Mesenchymal stem cell (in vitro differentiated cells and primary cell): ENCODE data around the gene CAMKMT.

Source experiments
- DNase-seq: peaks from one replicate; pipeline ENCODE4 v3.0.0-alpha.2; 2013
- H2AFZ ChIP-seq: one replicate; pipeline ENCODE4 v1.6.1; 2013; ENCODE audit warnings: low read depth, mild to moderate bottlenecking, control low read depth, inconsistent platforms, low read length, moderate library complexity
- H2AK5ac ChIP-seq: 2 replicates; pipeline ENCODE4 v1.6.1; 2013; ENCODE audit warnings: low read length, moderate library complexity, mild to moderate bottlenecking, inconsistent platforms; ENCODE audit not compliant: severe bottlenecking
- H2BK120ac ChIP-seq: one replicate; pipeline ENCODE4 v1.6.1; 2013; ENCODE audit warnings: low read depth, mild to moderate bottlenecking, inconsistent platforms, low read length, moderate library complexity
- H2BK12ac ChIP-seq, 2 experiments: one replicate each; pipeline ENCODE4 v1.6.1; 2013; ENCODE audit warnings: inconsistent platforms in 2 of 2, low read length in 2 of 2, mild to moderate bottlenecking in 2 of 2, moderate library complexity in 2 of 2, control low read depth in 1 of 2
- H2BK15ac ChIP-seq: one replicate; pipeline ENCODE4 v1.6.1; 2013; ENCODE audit warnings: mild to moderate bottlenecking, low read depth, inconsistent platforms; ENCODE audit not compliant: poor library complexity, severe bottlenecking
- H2BK5ac ChIP-seq: 2 replicates; pipeline ENCODE4 v1.6.1; 2013; ENCODE audit warnings: low read depth, mild to moderate bottlenecking, low read length, control low read depth, inconsistent platforms; ENCODE audit not compliant: poor library complexity, severe bottlenecking
- H3K14ac ChIP-seq, 2 experiments: one replicate each; pipeline ENCODE4 v1.6.1; 2013; ENCODE audit warnings: inconsistent platforms in 2 of 2, low read length in 2 of 2, control low read depth in 1 of 2, mild to moderate bottlenecking in 1 of 2, moderate library complexity in 1 of 2
- H3K18ac ChIP-seq, 2 experiments: one replicate each; pipeline ENCODE4 v1.6.1; 2013; ENCODE audit warnings: inconsistent platforms in 2 of 2, low read length in 2 of 2, control low read depth in 1 of 2, low read depth in 1 of 2, mild to moderate bottlenecking in 1 of 2
- H3K23ac ChIP-seq, 2 experiments: one replicate each; pipeline ENCODE4 v1.6.1; 2013; ENCODE audit warnings: inconsistent platforms in 2 of 2, low read length in 2 of 2, mild to moderate bottlenecking in 2 of 2, moderate library complexity in 2 of 2, control low read depth in 1 of 2
- H3K27ac ChIP-seq: 2 replicates; pipeline ENCODE4 v1.5.1; 2013; ENCODE audit warnings: mild to moderate bottlenecking, moderate library complexity, low read length, control low read depth, inconsistent platforms; ENCODE audit not compliant: poor library complexity, severe bottlenecking
- H3K27me3 ChIP-seq, 2 experiments: 2 replicates each; pipeline versions ENCODE4 v1.6.1 to v1.7.0; 2013; ENCODE audit warnings: low read length in 2 of 2, mild to moderate bottlenecking in 2 of 2, moderate library complexity in 2 of 2, control low read depth in 1 of 2, inconsistent platforms in 1 of 2; ENCODE audit not compliant: control insufficient read depth in 1 of 2, insufficient read depth in 1 of 2
- H3K36me3 ChIP-seq, 2 experiments: 2 replicates each; pipeline versions ENCODE4 v1.6.1 to v1.7.0; 2013; ENCODE audit warnings: low read length in 2 of 2, control low read depth in 1 of 2, inconsistent platforms in 1 of 2, low read depth in 1 of 2, mild to moderate bottlenecking in 1 of 2; ENCODE audit not compliant: insufficient read depth in 2 of 2, control insufficient read depth in 1 of 2
- H3K4ac ChIP-seq, 2 experiments: one replicate each; pipeline ENCODE4 v1.6.1; 2013; ENCODE audit warnings: inconsistent platforms in 2 of 2, low read length in 2 of 2, mild to moderate bottlenecking in 2 of 2, moderate library complexity in 2 of 2, control low read depth in 1 of 2, low read depth in 1 of 2
- H3K4me1 ChIP-seq: 2 replicates; pipeline ENCODE4 v1.6.1; 2013; ENCODE audit warnings: low read depth, low read length, control low read depth; ENCODE audit not compliant: control insufficient read depth, insufficient read depth
- H3K4me2 ChIP-seq: 2 replicates; pipeline ENCODE4 v1.6.1; 2013; ENCODE audit warnings: low read length, mild to moderate bottlenecking, inconsistent platforms; ENCODE audit not compliant: poor library complexity, severe bottlenecking
- H3K4me3 ChIP-seq, 2 experiments: 2 replicates each; pipeline versions ENCODE4 v1.5.1 to v1.7.0; 2013; ENCODE audit warnings: low read length in 2 of 2, mild to moderate bottlenecking in 2 of 2, control low read depth in 1 of 2, low read depth in 1 of 2; ENCODE audit not compliant: insufficient read depth in 1 of 2
- H3K79me1 ChIP-seq: replicated peaks from 2 replicates; pipeline ENCODE4 v1.6.1; 2013; ENCODE audit warnings: mild to moderate bottlenecking, control low read depth, low read length, inconsistent platforms; ENCODE audit not compliant: poor library complexity, severe bottlenecking
- H3K9ac ChIP-seq: 2 replicates; pipeline ENCODE4 v1.7.0; 2013; ENCODE audit warnings: mild to moderate bottlenecking, low read length, moderate library complexity
- H3K9me3 ChIP-seq: 2 replicates; pipeline ENCODE4 v1.7.0; 2013; ENCODE audit warnings: mild to moderate bottlenecking, low read length; ENCODE audit not compliant: control insufficient read depth
- H4K8ac ChIP-seq: one replicate; pipeline ENCODE4 v1.6.1; 2013; ENCODE audit warnings: inconsistent platforms, mild to moderate bottlenecking, low read length, moderate library complexity
- H4K91ac ChIP-seq: one replicate; pipeline ENCODE4 v1.6.1; 2013; ENCODE audit warnings: mild to moderate bottlenecking, low read length, inconsistent platforms
- WGBS: methylation state at CpG from one replicate; pipeline ENCODE4 v1.1.7; 2013; ENCODE audit warnings: mixed read lengths; 5-methylcytosine and 5-hydroxymethylcytosine counted together

CAMKMT gene

GRCh38 chr2:44638649-44639048, 276.9 kb downstream of the CAMKMT start:
- no peaks in the 10 kb centered on the region for H3K4me1 ChIP-seq
- no peak overlapping the region for H4K8ac ChIP-seq
- no peak overlapping the region for H4K91ac ChIP-seq
- H3K14ac ChIP-seq = no peak overlapping the region
- H2AFZ ChIP-seq = no peak overlapping the region
- WGBS = 32% methylated on average over 3 of the region's 4 CpGs
- no peak overlapping the region for H3K4me3 ChIP-seq
- no peaks in the 10 kb centered on the region for H3K36me3 ChIP-seq
- H2BK5ac ChIP-seq = no peak overlapping the region
- no peaks in the 10 kb centered on the region for H3K27me3 ChIP-seq
- H3K79me1 ChIP-seq = peaks cover 2% of the 10 kb centered on the region
- no peak overlapping the region for H2BK15ac ChIP-seq
- no peak overlapping the region for H2BK120ac ChIP-seq
- H3K23ac ChIP-seq = no peak overlapping the region
- no peaks in the 10 kb centered on the region for H3K9me3 ChIP-seq
- no peak overlapping the region for H3K9ac ChIP-seq
- H2AK5ac ChIP-seq = no peak overlapping the region
- no peak overlapping the region for H3K18ac ChIP-seq
- H3K4me2 ChIP-seq = no peak overlapping the region
- no peak overlapping the region for H2BK12ac ChIP-seq
- no peak overlapping the region for H3K4ac ChIP-seq
- no peak for DNase-seq
- H3K27ac ChIP-seq = no peak overlapping the region

DNA sequence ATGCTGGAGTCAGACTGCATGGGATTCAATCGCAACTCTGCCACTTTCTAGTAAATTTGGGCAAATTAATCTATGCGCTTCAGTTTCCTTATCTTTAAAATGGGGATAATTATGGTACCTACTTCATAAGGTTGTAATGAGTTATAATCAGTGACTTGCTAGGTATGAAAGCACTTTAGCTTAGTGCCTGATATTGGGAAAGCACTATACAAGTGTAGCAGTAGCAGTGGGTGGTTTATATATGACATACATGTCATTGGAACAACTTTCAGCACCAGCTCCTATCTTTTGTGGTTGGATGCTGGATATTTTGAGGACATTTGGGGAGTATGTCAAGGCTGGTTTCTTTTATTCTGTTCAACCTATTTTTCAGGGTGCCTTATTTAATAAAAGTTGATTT, 277.7 kb downstream of the CAMKMT start:
- Histone ChIP-seq H3K4me1 (no peaks in the 10 kb centered on the region), H3K4me3 (no peak overlapping the region), H2AK5ac (no peak overlapping the region), H3K23ac (no peak overlapping the region), H3K79me1 (peaks cover 2% of the 10 kb centered on the region), H3K27me3 (no peaks in the 10 kb centered on the region), H2BK5ac (no peak overlapping the region), H2AFZ (no peak overlapping the region), H4K8ac (no peak overlapping the region), H3K27ac (no peak overlapping the region), H3K36me3 (no peaks in the 10 kb centered on the region), H3K9me3 (no peaks in the 10 kb centered on the region), H2BK12ac (no peak overlapping the region), H3K4me2 (no peak overlapping the region), H3K18ac (no peak overlapping the region), H3K9ac (no peak overlapping the region), H2BK120ac (no peak overlapping the region), H3K14ac (no peak overlapping the region), H3K4ac (no peak overlapping the region), H4K91ac (no peak overlapping the region), H2BK15ac (no peak overlapping the region)
- 96% methylated on average over 2 of the region's 2 CpGs for WGBS
- DNase-seq = no peak

- no peak overlapping the region for H3K23ac ChIP-seq
- H3K9ac ChIP-seq = no peak overlapping the region
- H2AK5ac ChIP-seq = no peak overlapping the region
- no peak overlapping the region for H3K18ac ChIP-seq
- H3K4me2 ChIP-seq = no peak overlapping the region
- H3K27ac ChIP-seq = no peak overlapping the region
- H3K36me3 ChIP-seq = no peaks in the 10 kb centered on the region
- no peak overlapping the region for H4K91ac ChIP-seq
- DNase-seq = no peak
- no peaks in the 10 kb centered on the region for H3K27me3 ChIP-seq
- H2BK120ac ChIP-seq = no peak overlapping the region
- H3K4ac ChIP-seq = no peak overlapping the region
- no peak overlapping the region for H4K8ac ChIP-seq
- no peak overlapping the region for H3K4me3 ChIP-seq
- H3K14ac ChIP-seq = no peak overlapping the region
- 90% methylated on average over 2 of the region's 3 CpGs for WGBS
- H3K9me3 ChIP-seq = no peaks in the 10 kb centered on the region
- no peaks in the 10 kb centered on the region for H3K4me1 ChIP-seq
- no peak overlapping the region for H2AFZ ChIP-seq
- no peak overlapping the region for H2BK5ac ChIP-seq
- no peak overlapping the region for H2BK15ac ChIP-seq
- H3K79me1 ChIP-seq = no peaks in the 10 kb centered on the region
- no peak overlapping the region for H2BK12ac ChIP-seq
These were observed 280.5 kb downstream of the CAMKMT start for GRCh38 chr2:44642123-44642857.

DNA sequence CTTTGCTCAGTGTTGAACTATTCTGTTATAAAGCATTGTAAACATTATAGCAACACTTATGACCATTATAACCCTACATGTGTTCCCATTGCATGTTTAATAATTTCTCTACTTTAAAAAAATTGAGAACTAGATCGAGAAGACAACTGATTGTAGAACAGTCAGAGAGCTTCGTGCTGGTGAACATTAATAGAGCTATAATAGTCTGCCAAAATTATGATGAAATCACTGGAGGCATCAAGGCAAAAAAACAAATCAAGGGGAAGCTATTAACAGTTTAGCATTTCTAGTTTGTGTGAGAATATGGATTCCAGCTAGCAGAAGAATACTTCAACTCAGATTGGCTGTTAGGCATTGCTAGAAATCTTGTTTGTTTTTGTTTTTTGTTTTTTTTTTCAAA, 284.2 kb downstream of the CAMKMT start:
- Histone ChIP-seq H2BK15ac (no peak overlapping the region), H3K4me2 (no peak overlapping the region), H3K27ac (no peak overlapping the region), H2BK12ac (no peak overlapping the region), H3K4ac (no peak overlapping the region), H3K18ac (no peak overlapping the region), H2BK120ac (no peak overlapping the region), H3K9ac (no peak overlapping the region), H2AK5ac (no peak overlapping the region), H4K91ac (no peak overlapping the region), H2AFZ (no peak overlapping the region), H3K9me3 (no peaks in the 10 kb centered on the region), H3K4me1 (no peaks in the 10 kb centered on the region), H3K79me1 (no peaks in the 10 kb centered on the region), H2BK5ac (no peak overlapping the region), H3K23ac (no peak overlapping the region), H4K8ac (no peak overlapping the region), H3K36me3 (no peaks in the 10 kb centered on the region), H3K4me3 (no peak overlapping the region), H3K27me3 (no peaks in the 10 kb centered on the region), H3K14ac (no peak overlapping the region)
- no peak for DNase-seq
- 83% methylated on average over 2 of the region's 2 CpGs for WGBS
